ENCODE data around the gene MYOG. TPM values are rescaled to one million over a fixed set of nuclear protein-coding genes. Genes with fewer than 3 reads are reported as not detected.

Gene MYOG
- total RNA-seq, 1 donor from 2014 or later = not detected

- no peak for DNase-seq
- intact Hi-C loops (cut with DNase I) = no loop called here
- ATAC-seq (ENCODE audit: poor library complexity) = no peak
Observed at GRCh38 chr1:203040513-203041275, 45.1 kb downstream of the MYOG start.

GRCh38 chr1:203039609-203040512 lies 46.0 kb downstream of the MYOG start:
- no peak for ATAC-seq (ENCODE audit: poor library complexity)
- intact Hi-C loops (cut with DNase I) = loop anchor here (2.0 to 5.0 kb wide), 2 partner anchors 177 to 227 kb away; no protein-coding TSS in a partner anchor
- no peak for DNase-seq

- intact Hi-C loops (cut with DNase I) = loop anchor here (2.0 to 5.0 kb wide), 2 partner anchors 178 to 228 kb away; no protein-coding TSS in a partner anchor
- ATAC-seq (ENCODE audit: poor library complexity) (peak; percentile 87), DNase-seq (peak; percentile 88)
Observed at GRCh38 chr1:203038891-203039608, 46.8 kb downstream of the MYOG start.

GRCh38 chr1:203038217-203038741 lies 47.5 kb downstream of the MYOG start:
- ATAC-seq (ENCODE audit: poor library complexity) = peak; percentile 84
- intact Hi-C loops (cut with DNase I) = loop anchor here (2.0 to 5.0 kb wide), 2 partner anchors 179 to 229 kb away; no protein-coding TSS in a partner anchor

GRCh38 chr1:203037509-203038190 lies 48.2 kb downstream of the MYOG start:
- peak; percentile 16 for ATAC-seq (ENCODE audit: poor library complexity)
- DNase-seq = no peak
- intact Hi-C loops (cut with DNase I) = loop anchor here (2.0 to 5.0 kb wide), 2 partner anchors 179 to 230 kb away; no protein-coding TSS in a partner anchor

More at GRCh38 chr1:203038217-203038741, 47.5 kb downstream of the MYOG start:
- peak; percentile 82 for DNase-seq

GRCh38 chr1:203036537-203036936 lies 49.3 kb downstream of the MYOG start:
- DNase-seq (no peak), ATAC-seq (ENCODE audit: poor library complexity) (no peak)
- intact Hi-C loops (cut with DNase I) = loop anchor here (5.0 kb wide), 1 partner anchor 231 kb away; no protein-coding TSS in a partner anchor

GRCh38 chr1:203036135-203036534 lies 49.7 kb downstream of the MYOG start:
- intact Hi-C loops (cut with DNase I) = loop anchor here (5.0 kb wide), 1 partner anchor 231 kb away; no protein-coding TSS in a partner anchor
- DNase-seq = no peak
- ATAC-seq (ENCODE audit: poor library complexity) = no peak

GRCh38 chr1:203035111-203036000 lies 50.5 kb downstream of the MYOG start:
- intact Hi-C loops (cut with DNase I) = loop anchor here (5.0 kb wide), 1 partner anchor 232 kb away; no protein-coding TSS in a partner anchor
- DNase-seq = no peak
- no peak for ATAC-seq (ENCODE audit: poor library complexity)

GRCh38 chr1:203034422-203035110 lies 51.2 kb downstream of the MYOG start:
- DNase-seq (no peak), ATAC-seq (ENCODE audit: poor library complexity) (no peak)
- intact Hi-C loops (cut with DNase I) = loop anchor here (5.0 kb wide), 1 partner anchor 233 kb away; no protein-coding TSS in a partner anchor

GRCh38 chr1:203033917-203034316 lies 51.9 kb downstream of the MYOG start:
- DNase-seq = no peak
- intact Hi-C loops (cut with DNase I) = no loop called here
- ATAC-seq (ENCODE audit: poor library complexity) = no peak

- no peak for ATAC-seq (ENCODE audit: poor library complexity)
- intact Hi-C loops (cut with DNase I) = no loop called here
- no peak for DNase-seq
Observed at GRCh38 chr1:203033287-203033686, 52.5 kb downstream of the MYOG start.

Other genes starting within 250 kb of the MYOG start
- 4.5 TPM for gene RABIF, start 196.9 kb downstream of the MYOG start, total RNA-seq
- 19.4 TPM for gene KLHL12, start 158.8 kb downstream of the MYOG start, total RNA-seq
- 76.6 TPM for gene ADIPOR1, start 127.7 kb downstream of the MYOG start, total RNA-seq
- gene CYB5R1, start 118.8 kb downstream of the MYOG start, total RNA-seq = 118 TPM
- gene TMEM183A, start 78.6 kb downstream of the MYOG start, total RNA-seq = 21.8 TPM
- 19.3 TPM for gene PPFIA4, start 59.5 kb downstream of the MYOG start, total RNA-seq
- 12.5 TPM for gene ADORA1, start 41.7 kb upstream of the MYOG start, total RNA-seq
- gene MYBPH, start 89.8 kb upstream of the MYOG start, total RNA-seq = not detected
- gene CHI3L1, start 100.7 kb upstream of the MYOG start, total RNA-seq = 0.32 TPM
- gene CHIT1, start 143.7 kb upstream of the MYOG start, total RNA-seq = 0.48 TPM
- 40.5 TPM for gene BTG2, start 219.5 kb upstream of the MYOG start, total RNA-seq

All from Right ventricle myocardium superior (tissue), 1 donor.